Endothelial cell (in vitro differentiated cells): ENCODE data around the gene GDF15. TPM values are rescaled to one million over a fixed set of nuclear protein-coding genes. Genes with fewer than 3 reads are reported as not detected.

ENCODE experiments used
- DNase-seq: peaks from one replicate; pipeline ENCODE4 v3.0.0; 2021; ENCODE audit warnings: low spot score
- H3K27ac Mint-ChIP-seq: one replicate; pipeline ENCODE4 v1.8.0; 2021; ENCODE audit warnings: mixed read lengths, inconsistent platforms; ENCODE audit not compliant: unreplicated experiment
- H3K27me3 Mint-ChIP-seq: one replicate; pipeline ENCODE4 v1.8.0; 2021; ENCODE audit warnings: mild to moderate bottlenecking, moderate library complexity, mixed read lengths, inconsistent platforms; ENCODE audit not compliant: unreplicated experiment
- H3K36me3 Mint-ChIP-seq: one replicate; pipeline ENCODE4 v1.8.0; 2021; ENCODE audit warnings: mild to moderate bottlenecking, low read depth, mixed read lengths, inconsistent platforms; ENCODE audit not compliant: unreplicated experiment
- H3K4me1 Mint-ChIP-seq: one replicate; pipeline ENCODE4 v1.8.0; 2021; ENCODE audit warnings: mild to moderate bottlenecking, mixed read lengths, inconsistent platforms; ENCODE audit not compliant: unreplicated experiment
- H3K4me3 Mint-ChIP-seq: one replicate; pipeline ENCODE4 v1.8.0; 2021; ENCODE audit warnings: mild to moderate bottlenecking, mixed read lengths, inconsistent platforms; ENCODE audit not compliant: unreplicated experiment
- H3K9me3 Mint-ChIP-seq: one replicate; pipeline ENCODE4 v1.8.0; 2021; ENCODE audit warnings: mixed read lengths, inconsistent platforms; ENCODE audit not compliant: unreplicated experiment
- long read RNA-seq: library from polyadenylated mRNA; unstranded; transcript quantifications from one replicate; pipeline ENCODE4 v2.0.0, GENCODE V29; 2020; ENCODE audit not compliant: unreplicated experiment
- total RNA-seq: library from RNA; stranded (reverse); fragmentation: NEBNext Ultra II Directional; extraction: Animal tissue kit (Norgen Biotek cat#: 25700); gene quantifications from one replicate; pipeline ENCODE4 v1.2.1, GENCODE V29; 2021; ENCODE audit not compliant: unreplicated experiment
- TF ChIP-seq, protein P1 (sequence below): fragments of 200-600 bp; sonication (generic); IDR thresholded peaks from one replicate; pipeline ENCODE4 v1.5.0; 2021; ENCODE audit warnings: antibody characterized with exemption; ENCODE audit not compliant: unreplicated experiment

Gene GDF15, protein sequence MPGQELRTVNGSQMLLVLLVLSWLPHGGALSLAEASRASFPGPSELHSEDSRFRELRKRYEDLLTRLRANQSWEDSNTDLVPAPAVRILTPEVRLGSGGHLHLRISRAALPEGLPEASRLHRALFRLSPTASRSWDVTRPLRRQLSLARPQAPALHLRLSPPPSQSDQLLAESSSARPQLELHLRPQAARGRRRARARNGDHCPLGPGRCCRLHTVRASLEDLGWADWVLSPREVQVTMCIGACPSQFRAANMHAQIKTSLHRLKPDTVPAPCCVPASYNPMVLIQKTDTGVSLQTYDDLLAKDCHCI
- 1.3 TPM for total RNA-seq
- long read RNA-seq, result 0 reads

DNA sequence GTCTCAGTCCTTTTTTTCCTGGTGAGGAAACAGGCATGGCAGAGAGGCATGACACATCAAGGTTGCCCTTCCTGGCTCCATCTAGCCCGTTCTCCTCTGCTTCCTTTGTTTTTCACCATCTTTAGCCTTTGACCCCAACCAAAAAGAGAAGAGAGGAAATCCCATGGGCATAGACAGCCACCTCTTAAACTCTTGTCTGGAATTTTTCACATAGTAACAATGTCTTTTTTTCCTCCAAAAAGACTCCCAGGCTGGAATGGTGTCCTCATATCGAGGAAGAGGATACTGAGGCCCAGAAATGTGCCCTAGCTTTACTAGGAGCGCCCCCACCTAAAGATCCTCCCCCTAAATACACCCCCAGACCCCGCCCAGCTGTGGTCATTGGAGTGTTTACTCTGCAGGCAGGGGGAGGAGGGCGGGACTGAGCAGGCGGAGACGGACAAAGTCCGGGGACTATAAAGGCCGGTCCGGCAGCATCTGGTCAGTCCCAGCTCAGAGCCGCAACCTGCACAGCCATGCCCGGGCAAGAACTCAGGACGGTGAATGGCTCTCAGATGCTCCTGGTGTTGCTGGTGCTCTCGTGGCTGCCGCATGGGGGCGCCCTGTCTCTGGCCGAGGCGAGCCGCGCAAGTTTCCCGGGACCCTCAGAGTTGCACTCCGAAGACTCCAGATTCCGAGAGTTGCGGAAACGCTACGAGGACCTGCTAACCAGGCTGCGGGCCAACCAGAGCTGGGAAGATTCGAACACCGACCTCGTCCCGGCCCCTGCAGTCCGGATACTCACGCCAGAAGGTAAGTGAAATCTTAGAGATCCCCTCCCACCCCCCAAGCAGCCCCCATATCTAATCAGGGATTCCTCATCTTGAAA, at the start of gene GDF15:
GDF15 (plus strand) TSS at position 484 of the 868 bp plus-strand sequence; CDS start at position 516, 32 bp downstream.
- Mint-ChIP-seq H3K4me1 (peaks cover 8% of the 10 kb centered on the region), H3K9me3 (no peaks in the 10 kb centered on the region), H3K36me3 (no peaks in the 10 kb centered on the region), H3K4me3 (peak within 1 kb of the TSS; percentile 51), H3K27me3 (peaks cover 9% of the 10 kb centered on the region), H3K27ac (no peak within 1 kb of the TSS)
- TF ChIP-seq, protein P1, sequence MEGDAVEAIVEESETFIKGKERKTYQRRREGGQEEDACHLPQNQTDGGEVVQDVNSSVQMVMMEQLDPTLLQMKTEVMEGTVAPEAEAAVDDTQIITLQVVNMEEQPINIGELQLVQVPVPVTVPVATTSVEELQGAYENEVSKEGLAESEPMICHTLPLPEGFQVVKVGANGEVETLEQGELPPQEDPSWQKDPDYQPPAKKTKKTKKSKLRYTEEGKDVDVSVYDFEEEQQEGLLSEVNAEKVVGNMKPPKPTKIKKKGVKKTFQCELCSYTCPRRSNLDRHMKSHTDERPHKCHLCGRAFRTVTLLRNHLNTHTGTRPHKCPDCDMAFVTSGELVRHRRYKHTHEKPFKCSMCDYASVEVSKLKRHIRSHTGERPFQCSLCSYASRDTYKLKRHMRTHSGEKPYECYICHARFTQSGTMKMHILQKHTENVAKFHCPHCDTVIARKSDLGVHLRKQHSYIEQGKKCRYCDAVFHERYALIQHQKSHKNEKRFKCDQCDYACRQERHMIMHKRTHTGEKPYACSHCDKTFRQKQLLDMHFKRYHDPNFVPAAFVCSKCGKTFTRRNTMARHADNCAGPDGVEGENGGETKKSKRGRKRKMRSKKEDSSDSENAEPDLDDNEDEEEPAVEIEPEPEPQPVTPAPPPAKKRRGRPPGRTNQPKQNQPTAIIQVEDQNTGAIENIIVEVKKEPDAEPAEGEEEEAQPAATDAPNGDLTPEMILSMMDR, result peak; percentile 49
- DNase-seq, result peak; percentile 37

DNA sequence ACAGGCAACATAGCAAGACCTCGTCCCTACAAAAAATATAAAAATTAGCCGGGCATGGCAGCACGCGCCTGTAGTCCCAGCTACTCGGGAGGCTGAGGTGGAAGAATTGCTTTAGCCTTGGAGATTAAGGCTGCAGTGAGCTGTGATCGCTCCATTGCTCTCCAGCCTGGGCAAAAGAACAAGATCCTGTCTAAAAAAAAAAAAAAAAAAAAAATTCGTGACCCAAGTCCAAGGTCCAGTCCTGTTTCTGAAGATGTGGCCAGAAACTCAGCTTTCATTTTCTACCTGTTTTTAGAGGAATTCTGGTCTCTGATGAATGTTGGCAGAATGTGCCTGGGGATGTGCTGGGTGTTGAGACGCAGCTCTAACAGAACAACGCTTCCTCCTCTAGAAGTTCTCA, 47.4 kb upstream of the GDF15 start:
- H3K36me3 Mint-ChIP-seq, result peaks cover 3% of the 10 kb centered on the region
- H3K4me3 Mint-ChIP-seq, result no peak overlapping the region
- H3K4me1 Mint-ChIP-seq, result peaks cover 9% of the 10 kb centered on the region
- H3K27ac Mint-ChIP-seq, result no peak overlapping the region
- H3K9me3 Mint-ChIP-seq, result no peaks in the 10 kb centered on the region
- TF ChIP-seq, protein P1, result no peak
- DNase-seq, result no peak
- peaks cover 5% of the 10 kb centered on the region for H3K27me3 Mint-ChIP-seq

DNA sequence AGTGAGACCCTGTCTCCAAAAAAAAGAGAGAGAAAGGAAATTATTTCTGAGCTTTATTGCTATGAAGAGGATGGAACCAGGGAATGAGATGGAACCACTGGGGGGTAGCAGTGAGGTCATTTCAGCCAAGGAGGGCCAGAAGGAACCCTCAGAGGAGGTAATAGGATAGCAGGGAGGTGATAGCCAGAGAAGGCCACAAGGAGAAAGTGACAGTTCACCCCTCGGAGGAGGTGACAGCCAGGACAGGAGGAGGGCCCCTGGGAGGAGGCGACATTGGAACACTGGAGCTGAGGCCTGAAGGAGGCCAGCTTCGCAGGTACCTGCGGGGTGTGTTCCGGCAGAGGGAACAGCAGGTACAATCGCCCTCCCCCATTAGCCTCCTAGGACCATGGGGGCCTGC, 46.2 kb upstream of the GDF15 start:
- peak overlapping the region; percentile 88 for H3K4me3 Mint-ChIP-seq
- peaks cover 9% of the 10 kb centered on the region for H3K4me1 Mint-ChIP-seq
- H3K36me3 Mint-ChIP-seq, result peaks cover 9% of the 10 kb centered on the region
- peaks cover 5% of the 10 kb centered on the region for H3K27me3 Mint-ChIP-seq
- no peak overlapping the region for H3K27ac Mint-ChIP-seq
- no peaks in the 10 kb centered on the region for H3K9me3 Mint-ChIP-seq
- no peak for DNase-seq
- TF ChIP-seq, protein P1, result no peak

DNA sequence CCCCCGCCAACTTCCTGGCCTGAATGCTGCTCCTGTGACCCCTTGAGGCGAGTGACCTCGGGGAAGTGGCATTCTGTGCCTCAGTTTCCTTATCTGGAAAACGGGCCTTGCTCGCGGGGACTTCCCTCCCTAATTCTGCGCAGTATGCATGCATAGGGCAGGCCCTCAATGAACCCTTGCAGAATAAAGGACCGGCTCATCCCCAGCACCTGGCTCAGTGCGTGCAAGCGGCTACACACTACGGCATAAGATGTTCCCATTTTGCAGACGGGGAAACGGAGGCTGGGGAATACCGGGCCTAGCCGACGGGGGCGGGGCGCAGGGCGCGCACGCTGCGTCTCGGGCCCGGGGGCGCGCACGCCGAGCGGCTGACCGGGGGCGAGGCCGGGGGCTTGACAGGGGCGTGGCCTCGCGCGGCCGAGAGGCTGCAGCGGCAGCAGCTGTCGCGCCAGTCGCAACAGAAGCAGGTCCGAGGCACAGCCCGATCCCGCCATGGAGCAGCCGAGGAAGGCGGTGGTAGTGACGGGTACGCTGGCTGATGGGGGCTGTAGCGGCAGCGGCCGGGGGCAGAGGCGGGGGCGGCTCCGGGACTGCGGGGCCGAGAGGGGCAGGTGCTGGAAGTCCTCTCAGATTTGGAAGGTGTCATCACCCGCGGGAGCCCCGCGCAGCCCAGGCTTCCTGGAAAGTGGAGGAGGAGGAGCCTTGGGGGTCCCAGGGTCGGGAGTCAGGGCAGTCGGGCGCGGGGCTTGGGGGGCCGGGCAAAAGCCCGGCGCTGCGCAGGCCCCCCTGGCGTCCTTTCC, 45.6 kb upstream of the GDF15 start, which contains the start of gene PGPEP1:
PGPEP1 (plus strand) TSS at position 409 of the 800 bp plus-strand sequence; CDS start at position 493, 84 bp downstream.
- peak; percentile 70 for DNase-seq
- Mint-ChIP-seq H3K27ac (no peak within 1 kb of the TSS), H3K9me3 (no peaks in the 10 kb centered on the region), H3K36me3 (peaks cover 9% of the 10 kb centered on the region), H3K4me3 (peak within 1 kb of the TSS; percentile 88), H3K4me1 (peaks cover 9% of the 10 kb centered on the region), H3K27me3 (peaks cover 8% of the 10 kb centered on the region)
- TF ChIP-seq, protein P1, result no peak
